Glomerular visceral epithelial cell (primary cell): ENCODE data around the gene MAT1A.
"Not testable (repeated sequence)": the region's sequence is repeated elsewhere in the genome, so short reads cannot be mapped to it uniquely, and the experiment has no call there.

Experiments used
- DNase-seq: peaks from one replicate; pipeline ENCODE4 v3.0.0-alpha.2; 2016; ENCODE audit errors: extremely low spot score

MAT1A gene

DNA sequence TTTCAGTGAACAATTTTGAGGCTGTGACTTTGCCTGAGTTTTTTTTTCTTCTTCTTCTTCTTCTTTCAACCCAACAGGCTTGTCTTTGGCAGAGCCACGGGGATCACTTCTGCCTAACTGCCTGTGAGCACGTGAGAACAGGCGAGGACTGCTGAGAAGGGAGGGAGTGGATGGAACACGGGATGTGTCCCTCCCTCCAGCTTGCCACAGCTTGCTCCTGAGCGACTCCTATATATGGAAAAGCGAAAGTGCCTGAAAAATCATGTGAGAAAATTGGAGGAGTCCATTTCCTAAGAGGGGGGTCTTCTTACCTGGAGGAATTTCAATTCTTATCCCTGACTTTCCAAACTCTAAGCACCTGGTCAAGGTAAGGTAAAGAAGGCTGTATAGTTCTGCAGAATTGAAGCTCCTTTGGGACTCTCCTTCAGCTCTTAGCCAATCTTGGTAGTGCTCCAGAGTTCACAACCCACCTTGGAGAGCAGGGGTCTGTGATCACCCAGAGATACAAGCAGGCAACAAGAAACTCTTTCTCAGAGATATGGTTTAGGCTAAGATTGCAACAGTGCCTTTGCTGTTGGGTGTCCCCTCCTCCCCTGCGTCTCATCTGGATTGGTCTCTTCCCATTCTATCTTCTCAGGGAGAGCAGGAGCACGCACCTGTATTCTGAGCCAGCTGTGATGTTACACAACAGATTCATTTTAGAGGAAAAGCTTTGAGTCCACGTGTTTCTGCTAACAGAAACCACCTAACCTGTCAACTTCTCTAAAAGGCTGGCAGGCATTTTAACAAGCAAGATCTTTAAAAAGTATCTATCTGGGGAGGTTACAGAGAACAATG is at the start of gene MAT1A:
Gene MAT1A, minus strand, starts transcription at position 208 of the 837 bp plus-strand sequence. CDS start 235 bp downstream, outside the sequence.
- no peak for DNase-seq

DNA sequence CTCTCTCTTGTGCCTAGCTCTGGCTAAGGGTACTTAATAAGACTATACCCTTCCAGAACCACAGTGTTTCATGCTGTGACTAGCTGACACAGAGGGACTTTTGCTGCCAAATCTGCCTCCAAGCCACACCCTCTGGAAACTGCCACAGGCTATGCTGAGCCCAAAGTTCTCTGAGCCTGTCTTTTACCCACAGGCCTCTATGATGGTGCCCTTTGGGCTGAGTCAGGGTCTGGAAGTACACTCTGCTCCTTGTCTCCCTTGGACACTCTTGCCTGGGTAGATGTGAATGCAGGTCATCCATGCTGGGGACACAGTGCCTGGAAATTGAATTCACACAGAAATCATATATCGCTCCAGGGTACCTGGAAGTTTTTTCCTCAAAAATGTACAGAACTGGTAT is 44.5 kb upstream of the MAT1A start:
- DNase-seq: no peak

DNA sequence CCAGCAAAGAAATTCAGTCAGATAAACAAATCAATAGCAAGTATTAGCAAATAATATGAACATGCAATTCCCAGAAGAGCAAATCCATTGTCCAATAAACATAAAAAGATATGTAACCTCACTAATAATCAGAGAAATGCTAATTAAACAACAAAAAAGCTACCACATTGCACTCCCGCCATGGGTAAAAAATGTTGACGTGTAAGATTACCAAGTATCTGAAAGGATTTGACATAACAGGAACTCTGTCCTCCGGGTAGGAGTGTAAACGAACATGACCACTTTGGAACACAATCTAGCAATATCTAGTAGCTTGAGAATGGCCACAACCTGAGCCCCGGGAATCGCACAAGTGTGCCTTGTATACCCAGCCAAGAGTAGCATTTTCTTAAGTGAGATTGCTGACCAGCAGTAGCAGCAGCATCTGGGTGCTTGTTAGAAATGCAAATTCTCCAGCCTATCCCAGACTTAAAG is 35.5 kb upstream of the MAT1A start:
- no peak for DNase-seq

DNA sequence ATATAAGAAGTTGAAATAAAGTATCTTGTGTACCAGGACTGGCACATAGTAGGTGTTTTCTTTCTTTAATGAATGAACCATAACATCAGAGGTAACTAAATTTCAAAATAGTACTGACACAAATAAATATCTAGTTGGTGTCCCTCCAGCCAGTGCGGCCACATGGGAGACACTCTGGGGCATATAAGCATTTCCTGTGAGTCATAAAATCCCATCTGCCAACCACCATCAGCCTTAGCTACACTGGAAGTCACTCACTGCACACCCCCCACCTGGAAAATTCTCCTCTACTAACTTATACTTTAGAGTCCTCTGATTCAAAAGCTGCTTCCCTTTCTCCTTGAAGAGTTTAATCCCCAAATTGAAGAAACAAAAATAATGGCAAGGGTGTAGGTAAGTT is 34.6 kb upstream of the MAT1A start:
- peak; percentile 33 for DNase-seq

DNA sequence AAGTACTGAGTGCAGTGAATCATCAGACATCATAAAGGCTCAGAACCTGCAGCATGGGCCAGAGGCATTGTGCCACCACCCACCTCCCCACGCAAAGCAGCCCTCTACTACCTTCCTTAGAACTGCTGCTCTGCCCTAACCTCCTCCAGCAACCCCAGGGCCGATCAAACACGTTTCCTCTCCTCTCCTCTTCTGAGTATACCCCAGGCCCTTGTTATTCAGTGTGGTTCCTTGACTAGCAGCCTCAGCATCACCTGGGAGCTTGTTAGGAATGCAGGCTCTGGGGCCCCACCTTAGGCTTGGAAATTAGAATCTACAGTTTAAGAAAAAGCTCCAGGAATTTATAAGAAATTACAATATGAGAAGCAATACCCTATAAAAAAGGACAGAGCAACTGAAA is 33.9 kb upstream of the MAT1A start:
- DNase-seq: no peak

DNA sequence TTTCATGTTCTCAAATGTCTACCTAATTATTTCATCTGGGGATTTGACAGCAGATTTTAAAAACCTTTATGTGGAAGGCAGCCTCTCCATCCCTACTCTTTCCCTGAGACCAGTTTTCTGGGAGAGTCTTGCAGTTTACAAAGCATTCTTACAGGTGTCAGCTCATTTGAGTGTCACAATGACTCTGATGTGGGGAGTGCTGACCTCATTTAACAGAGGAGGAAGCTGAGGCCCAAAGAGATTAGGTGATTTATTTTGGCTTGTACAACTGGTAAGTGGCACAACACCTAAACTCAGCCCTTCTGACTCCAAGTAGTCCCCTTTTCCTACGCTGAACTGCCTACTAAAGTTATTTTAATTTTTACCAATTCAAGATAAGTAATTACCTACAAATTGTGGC is 33.3 kb upstream of the MAT1A start:
- no peak for DNase-seq

DNA sequence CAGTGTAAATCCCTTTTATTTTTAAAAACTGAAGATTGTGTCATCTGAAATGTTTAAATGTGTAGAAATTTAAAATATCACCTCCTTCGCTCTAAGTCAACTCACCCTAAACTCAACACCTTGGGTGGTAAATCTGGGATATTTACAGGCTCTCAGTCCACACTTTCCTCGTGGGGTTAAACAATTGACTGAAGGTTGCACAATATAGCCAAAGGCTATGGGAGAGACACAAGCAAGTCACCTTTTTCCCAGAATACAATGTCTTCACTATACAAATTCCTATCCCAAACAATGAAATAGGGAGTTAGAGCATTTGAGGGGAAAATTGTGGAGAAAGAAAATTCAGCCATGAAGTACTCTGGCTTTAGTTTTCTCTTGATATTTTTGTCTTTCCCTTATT is 32.7 kb upstream of the MAT1A start:
- DNase-seq: no peak

DNA sequence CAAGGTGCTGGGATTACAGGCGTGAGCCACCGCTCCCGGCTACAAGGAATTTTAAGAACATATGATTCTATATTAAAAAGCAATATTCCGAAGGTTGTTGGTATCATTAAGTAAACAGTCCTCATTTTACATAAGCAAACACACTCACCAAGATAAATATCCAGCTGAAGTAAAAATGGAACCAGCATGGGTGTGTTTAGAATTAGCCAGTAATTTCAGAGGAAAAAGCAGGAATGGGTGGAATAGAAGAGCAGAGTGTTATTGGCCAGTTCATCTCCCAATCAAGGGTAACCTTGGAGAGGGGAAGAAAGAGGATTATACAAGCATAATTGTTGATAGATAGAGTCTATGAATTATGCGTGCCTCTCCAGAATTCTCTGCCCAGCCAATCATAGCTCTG is 31.7 kb upstream of the MAT1A start:
- no peak for DNase-seq

DNA sequence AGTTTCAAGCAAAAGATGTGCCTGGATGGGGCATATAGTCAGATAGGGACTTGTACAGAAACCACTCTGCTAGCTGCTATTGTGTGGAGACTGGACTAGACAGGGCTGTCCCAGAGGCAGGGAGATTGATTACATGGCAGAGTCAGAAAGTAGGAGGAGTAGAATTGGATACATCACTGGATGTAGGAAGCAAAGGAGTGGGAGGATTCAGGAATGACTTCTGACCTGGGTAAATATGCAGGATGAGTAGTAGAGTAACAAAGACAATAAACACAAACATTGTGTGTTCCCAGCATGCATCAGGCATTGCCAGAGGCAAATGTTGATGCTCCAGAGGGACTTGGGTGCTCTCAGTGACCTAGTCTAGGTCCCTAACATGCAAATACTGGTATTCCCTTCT is 30.9 kb upstream of the MAT1A start:
- no peak for DNase-seq

DNA sequence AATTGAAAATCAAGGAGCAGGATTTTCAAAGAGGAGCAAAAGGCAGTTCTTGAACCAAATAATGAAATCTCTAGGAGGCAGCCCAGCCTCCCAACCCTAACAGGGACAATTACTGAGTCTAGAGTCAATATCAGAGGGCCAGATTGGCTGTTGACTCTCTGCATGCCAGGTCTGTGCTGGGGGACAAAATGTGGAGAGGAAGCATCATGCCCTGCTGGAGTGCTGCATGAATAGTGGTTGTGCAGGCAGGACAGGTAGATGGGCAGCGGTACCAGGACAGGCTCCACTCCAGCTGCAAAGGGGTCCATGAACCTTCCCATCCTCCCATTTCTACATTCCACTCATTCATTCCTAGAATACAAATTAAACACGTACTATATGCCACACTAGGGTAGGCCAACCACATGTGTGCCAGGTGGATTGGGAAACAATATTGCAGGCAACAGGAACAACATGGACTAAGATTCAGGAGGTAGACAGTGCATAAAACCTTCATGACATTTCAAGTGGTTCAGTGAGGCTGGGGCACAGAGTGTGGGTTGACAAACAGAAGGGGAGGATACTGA is 30.4 kb upstream of the MAT1A start:
- DNase-seq: no peak

DNA sequence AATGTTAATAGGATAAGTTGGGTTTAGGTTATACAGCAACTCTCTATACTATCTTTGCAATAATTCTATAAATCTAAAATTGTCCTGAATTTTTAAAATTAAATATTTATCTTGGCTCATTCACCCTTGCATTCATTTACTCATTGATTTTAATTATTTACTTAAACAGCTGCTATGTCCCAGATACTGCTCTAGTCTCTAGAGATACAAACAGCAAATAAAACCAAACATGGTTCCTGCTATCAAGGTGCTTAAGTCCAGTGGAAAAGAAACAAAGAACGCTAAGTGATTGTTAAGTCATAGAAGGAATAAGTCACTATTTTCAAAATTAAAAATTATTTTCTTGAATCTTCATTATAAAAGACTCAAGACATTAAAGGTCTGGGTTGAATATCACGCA is 29.9 kb upstream of the MAT1A start:
- DNase-seq: no peak

DNA sequence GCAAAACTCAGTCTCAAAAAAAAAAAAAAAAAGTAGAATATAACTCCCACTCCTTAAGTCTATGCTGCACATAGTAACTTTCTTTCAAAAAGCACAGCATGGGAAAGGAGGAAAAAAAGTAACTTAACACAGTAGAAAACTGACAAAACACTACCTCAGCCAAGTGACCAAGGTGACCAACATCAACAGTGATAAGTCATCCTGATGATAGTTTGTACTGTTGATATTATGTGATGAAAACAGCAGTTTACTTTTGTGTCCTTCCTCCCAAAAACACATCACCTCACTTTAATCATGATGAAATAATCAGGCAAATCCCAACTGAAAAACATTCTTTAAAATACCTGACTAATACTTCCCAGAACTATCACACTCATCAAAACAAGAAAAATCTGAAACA is 29.3 kb upstream of the MAT1A start:
- DNase-seq: no peak

DNA sequence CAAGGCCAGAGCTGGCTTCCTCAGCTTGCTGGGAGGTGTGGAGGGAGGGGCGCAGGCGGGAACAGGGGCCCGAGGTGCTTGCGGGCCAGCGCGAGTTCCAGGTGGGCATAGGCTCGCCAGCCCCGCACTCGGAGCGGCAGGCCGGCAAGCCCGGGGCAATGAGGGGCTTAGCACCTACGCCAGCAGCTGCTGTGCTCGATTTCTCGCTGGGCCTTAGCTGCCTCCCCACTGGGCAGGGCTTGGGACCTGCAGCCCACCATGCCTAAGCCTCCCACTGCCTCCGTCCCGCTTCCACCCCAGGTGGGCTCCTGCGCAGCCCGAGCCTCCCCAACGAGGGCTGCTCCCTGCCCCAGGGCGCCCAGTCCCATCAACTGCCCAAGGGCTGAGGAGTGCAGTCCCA is 25.9 kb upstream of the MAT1A start:
- no peak for DNase-seq

DNA sequence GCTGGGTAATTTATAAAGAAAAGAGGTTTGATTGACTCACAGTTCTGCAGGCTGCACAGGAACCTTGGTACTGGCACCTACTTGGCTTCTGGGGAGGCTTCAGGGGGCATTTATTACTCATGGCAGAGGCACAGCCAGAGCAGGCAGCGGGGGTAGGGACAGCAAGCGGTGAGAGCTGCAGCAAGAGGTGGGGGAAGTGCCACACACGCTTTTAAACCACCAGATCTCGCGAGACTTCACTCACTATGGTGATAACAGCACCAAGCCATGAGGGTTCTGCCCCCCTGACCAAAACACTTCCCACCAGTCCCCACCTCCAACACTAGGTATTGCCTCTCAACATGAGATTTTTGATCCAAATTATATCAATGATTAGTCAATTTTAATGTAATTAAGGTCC is 24.1 kb upstream of the MAT1A start:
- DNase-seq: no peak

DNA sequence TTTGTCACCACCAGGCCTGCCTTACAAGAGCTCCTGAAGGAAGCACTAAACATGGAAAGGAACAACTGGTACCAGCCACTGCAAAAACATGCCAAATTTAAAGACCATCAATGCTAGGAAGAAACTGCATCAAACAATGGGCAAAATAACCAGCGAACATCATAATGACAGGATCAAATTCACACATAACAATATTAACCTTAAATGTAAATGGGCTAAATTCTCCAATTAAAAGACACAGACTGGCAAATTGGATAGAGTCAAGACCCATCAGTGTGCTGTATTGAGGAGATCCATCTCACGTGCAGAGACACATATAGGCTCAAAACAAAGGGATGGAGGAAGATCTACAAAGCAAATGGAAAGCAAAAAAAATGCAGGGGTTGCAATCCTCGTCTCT is 16.5 kb upstream of the MAT1A start:
- DNase-seq: not testable (repeated sequence)

DNA sequence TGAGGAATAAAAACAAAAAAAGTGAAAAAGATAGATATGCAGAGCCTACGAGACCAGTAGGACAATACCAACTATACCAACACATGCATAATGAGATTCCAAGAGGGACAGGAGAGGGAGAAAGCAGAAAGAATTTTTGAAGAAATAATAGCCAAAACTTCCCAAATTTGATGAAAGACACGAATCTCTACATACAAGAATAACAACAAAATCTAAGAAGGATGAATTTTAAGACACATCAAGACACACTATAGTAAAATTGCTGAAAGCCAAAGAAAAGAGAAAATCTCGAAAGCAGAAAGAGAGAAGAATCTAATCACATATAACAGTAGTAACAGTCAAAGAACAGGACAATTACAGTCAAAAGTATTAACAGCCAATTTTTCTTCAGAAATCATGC is 7.5 kb upstream of the MAT1A start:
- DNase-seq: no peak

DNA sequence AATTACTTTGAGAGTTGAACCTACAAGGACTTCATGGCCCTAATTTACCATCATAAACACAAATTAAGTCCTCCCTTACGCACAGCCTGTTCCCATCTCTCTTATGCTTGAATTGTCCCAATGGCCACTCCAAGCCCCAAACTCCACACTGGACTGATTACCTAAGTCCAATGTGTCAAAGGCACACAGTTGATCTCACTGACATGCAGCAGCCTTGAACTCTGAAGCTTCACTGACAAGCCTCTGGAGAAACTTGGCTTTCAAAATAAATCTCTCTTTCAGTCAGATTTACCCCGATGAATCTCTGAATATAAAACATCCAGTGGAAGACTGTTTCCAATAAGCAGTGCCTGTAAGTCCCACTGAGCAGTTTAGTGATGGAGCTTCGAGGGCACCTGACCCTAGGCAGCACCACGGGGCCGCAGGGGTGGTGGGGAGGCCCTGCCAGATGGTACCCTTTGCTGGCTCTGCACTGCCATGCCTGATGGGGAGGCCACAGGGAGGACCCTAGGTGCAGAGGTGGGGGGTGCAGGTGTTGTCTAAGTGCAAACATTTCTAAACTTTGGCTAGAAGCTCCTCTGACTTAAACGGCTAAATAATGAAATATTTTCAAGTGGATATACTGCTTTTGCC is 3.3 kb upstream of the MAT1A start:
- DNase-seq: no peak

DNA sequence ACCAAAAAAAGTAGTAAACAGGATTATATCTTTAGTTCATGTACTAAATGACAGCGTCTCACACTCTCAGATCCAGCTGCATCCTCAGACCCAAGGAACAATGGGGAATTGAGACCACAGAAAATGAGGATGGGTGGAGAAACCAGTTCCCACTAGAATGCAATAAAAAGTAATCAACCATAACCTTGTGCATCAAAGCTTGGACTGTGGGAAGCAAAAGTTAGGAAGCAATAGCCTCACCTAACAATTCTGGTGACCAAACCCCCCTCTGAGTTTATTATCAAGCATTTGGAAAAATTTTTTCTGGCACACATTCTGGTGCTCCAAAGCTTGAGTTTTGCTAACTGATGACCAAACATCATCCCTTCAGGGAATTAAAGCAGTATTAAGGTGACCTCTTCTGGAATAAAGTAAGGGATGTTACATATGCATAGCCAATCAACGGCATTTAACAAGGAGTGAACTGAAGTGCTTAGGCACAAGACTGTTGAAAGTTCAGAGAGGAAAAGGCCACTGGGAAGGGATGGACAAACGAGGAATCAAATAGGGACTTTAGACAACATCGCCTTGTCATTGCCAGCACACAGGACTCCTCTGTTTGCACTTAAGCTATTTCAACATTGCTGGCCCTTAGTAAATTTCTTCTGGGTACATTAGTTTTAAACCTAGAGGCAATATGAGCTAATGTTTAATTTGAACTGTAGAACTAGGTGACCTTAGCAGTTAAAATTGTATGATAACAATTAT is 1.2 kb upstream of the MAT1A start:
- peak; percentile 16 for DNase-seq

DNA sequence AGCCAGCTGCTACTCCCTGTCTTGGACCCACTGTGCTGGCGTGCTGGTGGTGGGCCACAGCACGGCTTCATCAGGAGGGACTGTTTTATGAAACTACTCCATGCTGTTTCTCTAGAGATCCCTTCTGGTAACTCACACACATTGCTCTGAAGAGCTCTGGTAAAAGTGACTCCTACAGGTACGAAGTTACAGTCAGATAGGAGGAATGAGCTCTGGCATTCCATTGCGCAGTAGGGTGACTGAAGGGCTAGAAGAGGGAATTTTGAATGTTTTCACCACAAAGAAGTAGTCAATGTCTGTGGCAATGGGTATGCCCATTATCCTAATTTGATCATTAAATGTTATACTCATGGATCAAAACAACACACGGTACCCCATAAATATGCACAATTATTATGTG is 609 bp downstream of the MAT1A start:
- DNase-seq: no peak

DNA sequence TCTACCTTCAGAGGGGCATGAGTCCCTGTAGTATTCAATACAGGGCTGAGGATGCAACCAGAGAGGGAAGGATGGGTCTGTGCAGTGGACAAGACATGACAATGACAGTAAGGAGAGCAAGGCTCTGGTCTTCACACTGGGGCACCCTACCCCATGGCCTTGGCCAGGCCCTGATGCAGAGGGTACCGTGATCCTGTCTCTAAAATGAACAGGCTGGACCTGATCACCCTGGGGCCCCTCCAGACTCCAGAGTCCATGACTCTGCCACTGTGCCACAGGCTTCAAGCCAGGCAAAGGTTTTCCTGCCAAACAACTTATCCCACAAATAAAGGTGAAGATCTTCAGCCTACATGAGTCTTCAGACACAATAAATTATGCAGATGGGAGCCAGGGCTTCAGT is 4.9 kb downstream of the MAT1A start:
- no peak for DNase-seq

DNA sequence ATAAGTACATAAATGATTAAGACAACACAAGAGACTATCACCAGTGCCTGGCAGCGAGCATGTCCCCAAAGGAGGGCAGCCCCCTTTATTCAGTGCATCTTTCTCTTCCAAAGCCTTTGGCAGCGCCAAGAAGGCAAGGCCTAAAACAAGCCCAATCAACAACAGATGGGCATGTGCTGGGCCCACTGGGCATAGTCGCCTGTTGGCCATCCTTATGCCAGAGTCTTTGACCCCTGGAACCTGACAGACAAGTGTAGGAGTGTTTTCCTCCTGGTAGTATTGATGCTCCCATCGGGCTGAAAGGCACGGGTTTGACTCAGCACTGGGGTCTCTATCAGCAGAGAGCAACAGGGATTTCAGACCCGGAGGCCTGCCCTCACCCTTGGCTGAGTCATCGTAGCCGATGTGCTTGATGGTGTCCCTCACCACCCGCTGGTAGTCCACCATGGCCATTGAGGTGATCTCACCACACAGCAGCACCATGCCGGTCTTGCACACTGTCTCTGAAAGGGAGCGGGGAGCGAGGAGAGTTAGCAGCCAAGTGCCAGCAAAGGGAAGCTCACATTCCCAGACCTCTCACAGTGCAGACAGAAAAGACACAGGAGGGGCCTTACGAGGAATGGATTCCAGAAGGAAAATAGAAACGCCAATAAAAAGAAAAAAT is 5.8 kb downstream of the MAT1A start:
- DNase-seq: no peak

DNA sequence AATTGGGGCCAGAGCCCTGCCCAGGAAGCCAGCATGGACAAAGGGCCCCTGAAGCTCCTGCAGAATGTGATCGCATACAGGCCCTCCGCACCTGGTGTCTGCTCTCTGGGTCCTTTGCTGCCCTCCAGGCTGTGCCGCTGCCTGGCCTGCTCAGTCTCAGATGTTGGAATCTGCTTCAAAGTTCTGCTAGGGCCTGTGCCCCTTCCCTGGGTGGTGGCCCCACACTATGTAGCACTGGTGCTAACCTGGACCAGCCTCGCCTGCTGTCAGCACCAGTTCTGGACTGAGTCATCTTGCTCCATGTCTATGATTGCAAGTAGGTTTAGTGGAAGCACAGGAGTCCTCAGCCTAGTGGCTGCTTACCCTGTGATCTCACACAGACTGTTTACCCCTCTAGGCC is 6.3 kb downstream of the MAT1A start:
- DNase-seq: no peak
